Measurements from ENCODE around the gene SLC5A10. TPM values are rescaled to one million over a fixed set of nuclear protein-coding genes. Genes with fewer than 3 reads are reported as not detected.

SLC5A10 gene
- polyA plus RNA-seq, 6 donors from 2014 or later = 0.06 to 0.17 (median 0.10) TPM; not detected in 1

- no peaks in the 10 kb centered on the region for H3K27me3 Mint-ChIP-seq
- peaks cover 0 to 5% of the 10 kb centered on the region in 2 donors for H3K36me3 Mint-ChIP-seq
- DNase-seq (no peak), ATAC-seq (ENCODE audit: low read depth in 2 of 2) (no peak)
- peak overlapping the region in 2 of 6 donors; percentile 38 to 71 for H3K27ac Mint-ChIP-seq
- H3K4me1 Mint-ChIP-seq = no peaks in the 10 kb centered on the region
- H3K9me3 Mint-ChIP-seq = no peaks in the 10 kb centered on the region
- no peak overlapping the region for H3K4me3 Mint-ChIP-seq
Measured at GRCh38 chr17:18986541-18987229, 34.7 kb downstream of the SLC5A10 start.

GRCh38 chr17:18987230-18987610 lies 35.3 kb downstream of the SLC5A10 start:
- DNase-seq = no peak
- Mint-ChIP-seq H3K36me3 (peaks cover 0 to 5% of the 10 kb centered on the region in 2 donors), H3K4me1 (peaks cover 2 to 4% (median 2%) of the 10 kb centered on the region in 3 donors), H3K4me3 (no peak overlapping the region), H3K9me3 (no peaks in the 10 kb centered on the region), H3K27ac (peak overlapping the region in 1 of 6 donors; percentile 62), H3K27me3 (no peaks in the 10 kb centered on the region)
- no peak for ATAC-seq (ENCODE audit: low read depth in 2 of 2)

GRCh38 chr17:18987862-18988545 lies 36.0 kb downstream of the SLC5A10 start:
- H3K4me1 Mint-ChIP-seq = peaks cover 10 to 12% (median 10%) of the 10 kb centered on the region in 3 donors
- H3K4me3 Mint-ChIP-seq = no peak overlapping the region
- ATAC-seq (ENCODE audit: low read depth in 2 of 2) (no peak), DNase-seq (no peak)
- H3K9me3 Mint-ChIP-seq = no peaks in the 10 kb centered on the region
- H3K27ac Mint-ChIP-seq = no peak overlapping the region
- peaks cover 0 to 5% of the 10 kb centered on the region in 2 donors for H3K36me3 Mint-ChIP-seq
- H3K27me3 Mint-ChIP-seq = no peaks in the 10 kb centered on the region

- H3K27ac Mint-ChIP-seq = no peak overlapping the region
- no peaks in the 10 kb centered on the region for H3K9me3 Mint-ChIP-seq
- peaks cover 14 to 18% (median 16%) of the 10 kb centered on the region in 3 donors for H3K4me1 Mint-ChIP-seq
- H3K27me3 Mint-ChIP-seq = no peaks in the 10 kb centered on the region
- peaks cover 0 to 5% of the 10 kb centered on the region in 2 donors for H3K36me3 Mint-ChIP-seq
- DNase-seq (no peak), ATAC-seq (ENCODE audit: low read depth in 2 of 2) (no peak)
- no peak overlapping the region for H3K4me3 Mint-ChIP-seq
Measured at GRCh38 chr17:18988546-18989173, 36.7 kb downstream of the SLC5A10 start.

- Mint-ChIP-seq H3K27me3 (peaks cover 0 to 5% (median 0%) of the 10 kb centered on the region in 3 donors), H3K4me3 (no peak overlapping the region), H3K27ac (no peak overlapping the region), H3K9me3 (peaks cover 0 to 6% (median 4%) of the 10 kb centered on the region in 7 donors), H3K4me1 (peaks cover 19 to 25% (median 20%) of the 10 kb centered on the region in 3 donors), H3K36me3 (peaks cover 4 to 9% of the 10 kb centered on the region in 2 donors)
- ATAC-seq (ENCODE audit: low read depth in 2 of 2) (no peak), DNase-seq (no peak)
Measured at GRCh38 chr17:18990331-18990730, 38.4 kb downstream of the SLC5A10 start.

- no peak for DNase-seq
- ATAC-seq (ENCODE audit: low read depth in 2 of 2) = no peak
- H3K4me3 Mint-ChIP-seq = peak overlapping the region in 1 of 8 donors; percentile 19
- peak overlapping the region in 3 of 6 donors; percentile 58 to 67 (median 65) for H3K27ac Mint-ChIP-seq
- peaks cover 5 to 8% of the 10 kb centered on the region in 2 donors for H3K36me3 Mint-ChIP-seq
- H3K4me1 Mint-ChIP-seq = peaks cover 19 to 35% (median 20%) of the 10 kb centered on the region in 3 donors
- peaks cover 0 to 11% (median 6%) of the 10 kb centered on the region in 7 donors for H3K9me3 Mint-ChIP-seq
- peaks cover 0 to 5% (median 0%) of the 10 kb centered on the region in 3 donors for H3K27me3 Mint-ChIP-seq
Measured at GRCh38 chr17:18991531-18992315, 39.8 kb downstream of the SLC5A10 start.

GRCh38 chr17:18992454-18993130 lies 40.6 kb downstream of the SLC5A10 start:
- Mint-ChIP-seq H3K36me3 (peaks cover 5 to 8% of the 10 kb centered on the region in 2 donors), H3K4me1 (peaks cover 19 to 35% (median 20%) of the 10 kb centered on the region in 3 donors), H3K9me3 (peaks cover 0 to 11% (median 6%) of the 10 kb centered on the region in 7 donors), H3K27ac (peak overlapping the region in 5 of 6 donors; percentile 46 to 91 (median 80)), H3K27me3 (peaks cover 0 to 5% (median 0%) of the 10 kb centered on the region in 3 donors), H3K4me3 (peak overlapping the region; percentile 24 to 87 (median 71))
- peak; percentile 77 for DNase-seq
- ATAC-seq (ENCODE audit: low read depth in 2 of 2) = peak; percentile 97 to 98

- H3K9me3 Mint-ChIP-seq = peaks cover 0 to 11% (median 6%) of the 10 kb centered on the region in 7 donors
- H3K36me3 Mint-ChIP-seq = peaks cover 5 to 8% of the 10 kb centered on the region in 2 donors
- peaks cover 0 to 5% (median 0%) of the 10 kb centered on the region in 3 donors for H3K27me3 Mint-ChIP-seq
- DNase-seq = no peak
- no peak for ATAC-seq (ENCODE audit: low read depth in 2 of 2)
- no peak overlapping the region for H3K27ac Mint-ChIP-seq
- peaks cover 19 to 35% (median 20%) of the 10 kb centered on the region in 3 donors for H3K4me1 Mint-ChIP-seq
- H3K4me3 Mint-ChIP-seq = peak overlapping the region in 3 of 8 donors; percentile 24 to 62 (median 56)
Measured at GRCh38 chr17:18993905-18994526, 42.1 kb downstream of the SLC5A10 start.

GRCh38 chr17:18994631-18995030 lies 42.7 kb downstream of the SLC5A10 start:
- H3K27me3 Mint-ChIP-seq = peaks cover 0 to 5% (median 0%) of the 10 kb centered on the region in 3 donors
- peaks cover 0 to 11% (median 6%) of the 10 kb centered on the region in 7 donors for H3K9me3 Mint-ChIP-seq
- peaks cover 19 to 35% (median 20%) of the 10 kb centered on the region in 3 donors for H3K4me1 Mint-ChIP-seq
- H3K4me3 Mint-ChIP-seq = peak overlapping the region in 2 of 8 donors; percentile 5 to 61
- DNase-seq (no peak), ATAC-seq (ENCODE audit: low read depth in 2 of 2) (no peak)
- peak overlapping the region in 1 of 6 donors; percentile 65 for H3K27ac Mint-ChIP-seq
- peaks cover 5 to 8% of the 10 kb centered on the region in 2 donors for H3K36me3 Mint-ChIP-seq

GRCh38 chr17:18995220-18995619 lies 43.3 kb downstream of the SLC5A10 start:
- H3K9me3 Mint-ChIP-seq = peaks cover 0 to 11% (median 6%) of the 10 kb centered on the region in 7 donors
- peak overlapping the region in 1 of 8 donors; percentile 61 for H3K4me3 Mint-ChIP-seq
- H3K27ac Mint-ChIP-seq = no peak overlapping the region
- peaks cover 19 to 35% (median 20%) of the 10 kb centered on the region in 3 donors for H3K4me1 Mint-ChIP-seq
- no peak for ATAC-seq (ENCODE audit: low read depth in 2 of 2)
- H3K36me3 Mint-ChIP-seq = peaks cover 5 to 8% of the 10 kb centered on the region in 2 donors
- peaks cover 0 to 5% (median 0%) of the 10 kb centered on the region in 3 donors for H3K27me3 Mint-ChIP-seq
- DNase-seq = no peak

GRCh38 chr17:18996458-18996857 lies 44.5 kb downstream of the SLC5A10 start:
- no peak overlapping the region for H3K4me3 Mint-ChIP-seq

More at GRCh38 chr17:18996458-18996857, 44.5 kb downstream of the SLC5A10 start:
- H3K36me3 Mint-ChIP-seq = peaks cover 5 to 8% of the 10 kb centered on the region in 2 donors
- DNase-seq = no peak
- no peak overlapping the region for H3K27ac Mint-ChIP-seq
- no peak for ATAC-seq (ENCODE audit: low read depth in 2 of 2)
- peaks cover 22 to 38% (median 28%) of the 10 kb centered on the region in 3 donors for H3K4me1 Mint-ChIP-seq
- peaks cover 0 to 11% (median 6%) of the 10 kb centered on the region in 7 donors for H3K9me3 Mint-ChIP-seq
- peaks cover 0 to 5% (median 0%) of the 10 kb centered on the region in 3 donors for H3K27me3 Mint-ChIP-seq

Measured in naive B cell (primary cell).